Measurements from ENCODE around the gene CENPC. TPM values are rescaled to one million over a fixed set of nuclear protein-coding genes. Genes with fewer than 3 reads are reported as not detected.
A peak's percentile ranks its signal among the peaks of the same experiment; 100 is the strongest.

CENPC gene
- total RNA-seq, 1 donor from 2014 or later: 7.4 TPM

DNA sequence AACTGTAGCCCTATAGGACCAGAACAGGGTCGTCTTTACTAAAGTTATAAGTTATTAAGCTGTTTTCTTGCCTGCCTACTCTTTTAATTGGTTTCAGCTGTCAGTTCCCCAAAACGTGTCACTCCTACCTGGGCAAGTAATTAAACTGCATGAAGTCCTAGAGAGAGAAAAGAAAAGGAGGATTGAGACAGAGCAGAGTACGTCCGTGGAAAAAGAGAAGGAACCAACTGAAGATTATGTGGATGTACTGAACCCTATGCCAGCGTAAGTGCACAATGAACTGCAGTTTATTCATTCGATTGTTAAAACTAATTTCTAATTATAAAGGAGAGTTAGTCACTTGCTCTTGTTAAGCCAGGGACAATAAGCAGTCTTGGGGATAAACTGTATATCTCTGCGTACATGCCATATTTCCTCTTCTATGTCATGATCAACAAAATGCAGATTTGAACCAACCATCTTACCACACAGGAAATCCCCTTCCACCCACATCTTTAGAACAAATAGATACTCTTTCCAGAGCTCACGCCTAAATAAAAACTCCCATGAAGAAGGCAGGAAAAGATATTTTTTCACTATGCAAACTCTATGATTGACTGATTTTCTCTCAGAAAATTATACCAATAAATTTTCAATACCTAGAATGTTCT is 36.0 kb upstream of the CENPC start:
- Histone ChIP-seq H3K4me3 (ENCODE audit: low read depth, low read length) (no peak overlapping the region), H3K27me3 (ENCODE audit: control insufficient read depth, insufficient read depth, low read length) (no peaks in the 10 kb centered on the region), H3K36me3 (ENCODE audit: control insufficient read depth, insufficient read depth, low read length) (no peaks in the 10 kb centered on the region)
- FAIRE-seq: no peak
- TF ChIP-seq, protein P1, sequence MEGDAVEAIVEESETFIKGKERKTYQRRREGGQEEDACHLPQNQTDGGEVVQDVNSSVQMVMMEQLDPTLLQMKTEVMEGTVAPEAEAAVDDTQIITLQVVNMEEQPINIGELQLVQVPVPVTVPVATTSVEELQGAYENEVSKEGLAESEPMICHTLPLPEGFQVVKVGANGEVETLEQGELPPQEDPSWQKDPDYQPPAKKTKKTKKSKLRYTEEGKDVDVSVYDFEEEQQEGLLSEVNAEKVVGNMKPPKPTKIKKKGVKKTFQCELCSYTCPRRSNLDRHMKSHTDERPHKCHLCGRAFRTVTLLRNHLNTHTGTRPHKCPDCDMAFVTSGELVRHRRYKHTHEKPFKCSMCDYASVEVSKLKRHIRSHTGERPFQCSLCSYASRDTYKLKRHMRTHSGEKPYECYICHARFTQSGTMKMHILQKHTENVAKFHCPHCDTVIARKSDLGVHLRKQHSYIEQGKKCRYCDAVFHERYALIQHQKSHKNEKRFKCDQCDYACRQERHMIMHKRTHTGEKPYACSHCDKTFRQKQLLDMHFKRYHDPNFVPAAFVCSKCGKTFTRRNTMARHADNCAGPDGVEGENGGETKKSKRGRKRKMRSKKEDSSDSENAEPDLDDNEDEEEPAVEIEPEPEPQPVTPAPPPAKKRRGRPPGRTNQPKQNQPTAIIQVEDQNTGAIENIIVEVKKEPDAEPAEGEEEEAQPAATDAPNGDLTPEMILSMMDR (IDR thresholded peaks at IDR 0.05; ENCODE audit: insufficient read depth, low read length, severe bottlenecking): no peak
- no peak for DNase-seq (ENCODE audit: low read depth)

DNA sequence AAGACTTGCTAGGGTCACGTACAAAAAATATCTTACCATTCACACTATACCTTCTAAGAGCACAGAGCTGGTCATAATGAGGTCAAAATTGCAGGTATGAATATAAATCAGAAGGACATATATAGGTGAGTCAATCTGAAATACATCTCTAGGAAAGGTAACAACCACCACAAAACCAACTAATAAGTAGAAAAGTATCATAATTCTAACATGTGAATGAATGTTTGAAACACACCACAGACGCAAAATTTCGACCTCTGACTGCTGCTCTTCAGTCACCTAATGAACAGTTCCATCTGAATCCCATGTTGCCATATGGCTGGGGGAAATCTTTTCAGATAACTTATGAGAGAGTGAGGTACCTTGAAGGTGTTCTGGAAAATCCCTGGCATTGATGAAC is 35.3 kb upstream of the CENPC start:
- Histone ChIP-seq H3K4me3 (ENCODE audit: low read depth, low read length) (no peak overlapping the region), H3K36me3 (ENCODE audit: control insufficient read depth, insufficient read depth, low read length) (no peaks in the 10 kb centered on the region), H3K27me3 (ENCODE audit: control insufficient read depth, insufficient read depth, low read length) (no peaks in the 10 kb centered on the region)
- TF ChIP-seq, protein P1 (IDR thresholded peaks at IDR 0.05; ENCODE audit: insufficient read depth, low read length, severe bottlenecking): no peak
- no peak for FAIRE-seq
- DNase-seq (ENCODE audit: low read depth): no peak

DNA sequence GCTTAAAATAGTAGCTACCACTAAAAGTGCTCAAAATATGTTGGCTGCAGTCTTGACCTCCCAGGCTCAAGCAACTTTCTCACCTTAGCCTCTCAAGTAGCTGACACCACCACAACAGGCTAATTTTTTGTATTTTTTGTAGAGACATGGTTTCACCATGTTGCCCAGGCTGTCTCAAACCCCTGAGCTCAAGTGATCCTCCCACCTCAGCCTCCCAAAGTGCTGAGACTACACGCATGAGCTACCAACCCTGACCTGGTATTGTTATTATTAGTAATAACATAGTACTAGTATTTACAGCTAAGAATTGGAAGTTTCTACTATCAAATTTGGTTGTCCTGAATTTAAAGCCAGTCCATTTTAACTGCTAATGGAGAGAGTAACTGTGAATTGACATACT is 31.2 kb upstream of the CENPC start:
- DNase-seq (ENCODE audit: low read depth): no peak
- TF ChIP-seq, protein P1 (IDR thresholded peaks at IDR 0.05; ENCODE audit: insufficient read depth, low read length, severe bottlenecking): no peak

DNA sequence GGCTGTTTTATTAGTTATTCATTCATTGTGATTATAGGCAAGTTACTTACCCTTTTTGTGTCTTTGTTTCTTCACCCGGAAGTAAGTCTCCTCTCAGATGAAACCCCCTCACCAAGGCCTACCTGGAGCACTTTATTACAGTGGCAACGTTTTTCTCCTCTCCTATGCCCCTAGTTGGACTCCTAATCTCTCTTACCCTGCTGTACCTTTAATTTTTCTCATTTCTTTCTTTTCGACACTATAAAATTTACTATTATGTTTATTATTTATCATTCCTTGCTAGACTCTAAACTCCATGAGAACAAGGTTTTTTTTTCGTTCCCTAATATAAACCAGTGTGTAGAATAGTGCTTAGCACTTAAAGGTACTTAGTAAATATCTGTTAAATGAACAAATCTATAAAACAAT is 30.8 kb upstream of the CENPC start:
- H3K36me3 ChIP-seq (ENCODE audit: control insufficient read depth, insufficient read depth, low read length): no peaks in the 10 kb centered on the region
- FAIRE-seq (no peak), DNase-seq (ENCODE audit: low read depth) (no peak)
- no peaks in the 10 kb centered on the region for H3K27me3 ChIP-seq (ENCODE audit: control insufficient read depth, insufficient read depth, low read length)
- H3K4me3 ChIP-seq (ENCODE audit: low read depth, low read length): no peak overlapping the region
- TF ChIP-seq, protein P1 (IDR thresholded peaks at IDR 0.05; ENCODE audit: insufficient read depth, low read length, severe bottlenecking): no peak

More for the DNA sequence above, 31.2 kb upstream of the CENPC start:
- Histone ChIP-seq H3K36me3 (ENCODE audit: control insufficient read depth, insufficient read depth, low read length) (no peaks in the 10 kb centered on the region), H3K27me3 (ENCODE audit: control insufficient read depth, insufficient read depth, low read length) (no peaks in the 10 kb centered on the region), H3K4me3 (ENCODE audit: low read depth, low read length) (no peak overlapping the region)
- no peak for FAIRE-seq

DNA sequence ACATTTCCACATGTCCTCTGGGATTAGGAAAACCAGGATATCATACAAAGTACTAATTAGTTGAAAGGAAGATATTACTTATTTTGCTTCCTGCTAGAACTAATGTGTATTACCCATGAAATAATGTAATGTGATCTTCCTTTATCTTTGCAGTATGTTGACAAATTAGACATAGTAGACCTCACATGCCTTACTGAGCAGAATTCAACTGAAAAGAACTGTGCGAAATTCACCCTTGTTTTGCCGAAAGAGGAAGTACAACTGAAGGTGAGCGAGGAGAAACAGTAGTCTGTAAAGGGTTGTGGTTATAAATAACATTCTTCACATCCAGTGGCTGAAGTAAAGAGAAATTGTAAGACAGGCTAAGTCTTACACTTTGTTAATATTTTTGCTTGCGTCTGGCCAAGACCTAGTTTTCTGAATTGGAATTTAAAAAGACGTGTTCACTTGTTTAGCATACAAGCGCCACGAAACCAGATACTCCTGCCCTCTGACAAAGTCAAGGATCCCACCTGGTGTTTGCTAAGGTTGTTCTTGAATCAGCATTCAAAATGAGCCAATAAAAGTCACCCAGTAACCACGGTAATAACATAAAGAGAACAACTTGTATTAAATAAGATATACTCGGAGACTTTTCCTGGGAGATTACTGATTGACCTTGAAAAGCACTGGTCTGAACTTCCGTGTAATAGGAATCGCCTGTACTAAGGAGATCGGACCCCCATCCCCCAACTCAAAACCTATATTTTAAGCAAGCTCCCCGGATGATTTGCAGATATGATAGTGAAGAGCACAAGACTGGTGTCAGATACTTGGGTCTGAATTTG is 30.1 kb upstream of the CENPC start:
- Histone ChIP-seq H3K36me3 (ENCODE audit: control insufficient read depth, insufficient read depth, low read length) (no peaks in the 10 kb centered on the region), H3K4me3 (ENCODE audit: low read depth, low read length) (no peak overlapping the region), H3K27me3 (ENCODE audit: control insufficient read depth, insufficient read depth, low read length) (no peaks in the 10 kb centered on the region)
- FAIRE-seq: no peak
- TF ChIP-seq, protein P1 (IDR thresholded peaks at IDR 0.05; ENCODE audit: insufficient read depth, low read length, severe bottlenecking): no peak
- peak; percentile 49 for DNase-seq (ENCODE audit: low read depth)

Measured in bronchial epithelial cell (primary cell).